ENCODE measurements around the gene GFY.

- TF ChIP-seq POLR2A (IDR thresholded peaks at IDR 0.05) (no peak), CTCF (IDR thresholded peaks at IDR 0.05) (no peak), POLR2AphosphoS5 (IDR thresholded peaks at IDR 0.05) (no peak)
These were observed 27.1 kb upstream of the GFY start for GRCh38 chr19:49398001-49398615.

All from breast epithelium (tissue), 3 donors.